GM10266 (cell line): ENCODE measurements around the gene DYSF.

Experiments used
- DNase-seq: peaks from one replicate; pipeline ENCODE4 v3.0.0; 2012; ENCODE audit errors: extremely low spot score
- CTCF ChIP-seq: IDR thresholded peaks from 2 replicates; pipeline ENCODE4 v1.5.1; 2012; ENCODE audit warnings: mild to moderate bottlenecking, low read depth; ENCODE audit not compliant: control insufficient read depth, insufficient read depth; ENCODE audit errors: missing control alignments

DYSF gene

GRCh38 chr2:71725836-71726235 is 272.5 kb downstream of the DYSF start:
- no peak for TF ChIP-seq CTCF
- no peak for DNase-seq

GRCh38 chr2:71727562-71727961 is 274.2 kb downstream of the DYSF start:
- DNase-seq: no peak
- TF ChIP-seq CTCF: no peak

- no peak for DNase-seq
- TF ChIP-seq CTCF: no peak
Observed at GRCh38 chr2:71728036-71728435, 274.7 kb downstream of the DYSF start.

- DNase-seq: no peak
- no peak for TF ChIP-seq CTCF
Observed at GRCh38 chr2:71730785-71731383, 277.5 kb downstream of the DYSF start.

GRCh38 chr2:71734620-71735019 is 281.3 kb downstream of the DYSF start:
- no peak for TF ChIP-seq CTCF
- DNase-seq: no peak

- DNase-seq: no peak
- TF ChIP-seq CTCF: no peak
Observed at GRCh38 chr2:71735676-71736075, 282.3 kb downstream of the DYSF start.
